T1000 (cell line): ENCODE measurements around the gene MAP3K6.

ENCODE experiments used
- DNase-seq: peaks from one replicate; lab custom pipeline; 2025; ENCODE audit warnings: mixed read lengths; lab: John Stamatoyannopoulos, UW

The MAP3K6 gene

DNA sequence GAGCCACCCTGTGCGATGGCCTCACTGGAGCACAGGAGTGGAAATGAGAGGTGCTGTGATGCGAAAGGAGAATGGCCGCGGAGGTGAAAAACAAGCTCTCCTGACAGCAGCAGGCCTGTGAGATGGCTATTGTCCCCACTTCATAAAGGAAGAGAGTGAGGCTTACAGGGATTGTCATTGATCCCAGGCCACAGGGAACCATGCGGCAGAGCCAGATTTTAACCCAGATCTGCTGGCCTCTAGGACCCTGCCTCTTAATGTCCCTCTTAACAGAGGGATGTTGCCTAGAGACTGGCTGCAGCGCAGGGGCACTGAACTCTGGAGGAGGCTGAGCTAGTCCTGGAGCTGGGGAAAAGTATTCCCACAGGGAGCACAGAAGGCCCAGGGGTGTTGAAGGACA lies 28.0 kb downstream of the MAP3K6 start:
- no peak for DNase-seq

GRCh38 chr1:27336756-27337155 lies 30.0 kb downstream of the MAP3K6 start:
- DNase-seq, result no peak

GRCh38 chr1:27335506-27336422 lies 31.0 kb downstream of the MAP3K6 start:
- no peak for DNase-seq

- DNase-seq, result no peak
Measured at GRCh38 chr1:27333717-27334279, 33.0 kb downstream of the MAP3K6 start.

- DNase-seq, result no peak
Measured at GRCh38 chr1:27332536-27333281, 34.1 kb downstream of the MAP3K6 start.

- no peak for DNase-seq
Measured at GRCh38 chr1:27331922-27332321, 34.8 kb downstream of the MAP3K6 start.

DNA sequence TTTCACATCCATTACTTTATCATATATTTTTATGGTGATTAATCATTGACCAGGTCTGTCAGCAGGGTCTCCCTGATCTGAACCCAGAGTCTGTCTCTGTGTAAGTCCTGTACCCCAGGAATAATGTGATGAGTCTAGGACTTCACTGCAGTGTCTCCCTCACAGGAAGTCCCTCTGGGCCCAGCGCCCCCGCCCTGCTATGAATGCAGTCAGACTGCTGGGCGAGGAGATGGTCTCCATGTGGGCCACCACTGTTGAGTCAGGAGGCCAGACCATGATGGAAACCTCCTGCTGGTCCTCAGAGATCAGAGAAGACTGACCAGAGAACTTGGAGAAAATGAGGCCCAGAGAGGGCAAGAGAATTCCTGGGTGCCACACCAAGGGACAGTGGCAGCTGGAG lies 35.3 kb downstream of the MAP3K6 start:
- no peak for DNase-seq

GRCh38 chr1:27330786-27331185 lies 36.0 kb downstream of the MAP3K6 start:
- no peak for DNase-seq

GRCh38 chr1:27327964-27328363 lies 38.8 kb downstream of the MAP3K6 start:
- no peak for DNase-seq

GRCh38 chr1:27325286-27325685 lies 41.5 kb downstream of the MAP3K6 start:
- DNase-seq, result no peak

DNA sequence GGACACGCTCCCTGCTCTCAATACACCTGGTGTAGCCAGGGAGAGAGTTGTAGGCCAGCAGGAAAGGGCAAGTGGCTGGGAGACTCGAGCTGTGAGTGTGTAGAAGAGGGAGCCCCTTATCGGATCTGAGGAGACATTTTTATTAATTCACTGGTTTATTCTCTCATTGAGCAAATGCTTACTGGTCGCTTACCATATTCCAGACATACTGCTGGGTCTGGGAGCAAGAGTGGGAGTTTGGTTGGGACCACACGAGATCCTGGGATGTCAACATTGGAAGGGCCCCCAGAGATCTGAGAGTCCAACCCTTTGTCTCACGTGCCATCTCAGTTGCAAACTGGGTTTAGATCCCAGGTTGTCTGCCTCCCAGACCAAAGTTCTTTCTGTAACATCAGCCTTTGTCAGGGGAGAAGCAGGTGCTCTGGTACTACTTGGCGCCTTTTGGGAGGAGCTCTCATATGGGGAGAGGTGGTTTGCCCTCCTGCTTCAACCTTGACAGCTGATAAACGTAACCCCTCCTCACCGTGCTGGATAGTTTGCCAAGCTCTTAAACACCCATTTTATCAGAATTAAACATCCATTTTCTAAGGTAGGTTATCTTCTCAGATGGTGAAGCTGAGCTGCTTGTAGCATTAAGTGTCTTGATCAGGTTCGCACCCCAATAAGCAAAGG lies 44.1 kb downstream of the MAP3K6 start:
- no peak for DNase-seq

- peak; percentile 97 for DNase-seq
Measured at GRCh38 chr1:27321813-27322568, 44.8 kb downstream of the MAP3K6 start, which contains the start of gene TMEM222. TSS of gene TMEM222 (plus strand) at chr1:27322163. CDS start at chr1:27322198, 35 bp downstream.

- DNase-seq, result no peak
Measured at GRCh38 chr1:27318596-27318995, 48.2 kb downstream of the MAP3K6 start.

- DNase-seq, result no peak
Measured at GRCh38 chr1:27318136-27318535, 48.6 kb downstream of the MAP3K6 start.

DNA sequence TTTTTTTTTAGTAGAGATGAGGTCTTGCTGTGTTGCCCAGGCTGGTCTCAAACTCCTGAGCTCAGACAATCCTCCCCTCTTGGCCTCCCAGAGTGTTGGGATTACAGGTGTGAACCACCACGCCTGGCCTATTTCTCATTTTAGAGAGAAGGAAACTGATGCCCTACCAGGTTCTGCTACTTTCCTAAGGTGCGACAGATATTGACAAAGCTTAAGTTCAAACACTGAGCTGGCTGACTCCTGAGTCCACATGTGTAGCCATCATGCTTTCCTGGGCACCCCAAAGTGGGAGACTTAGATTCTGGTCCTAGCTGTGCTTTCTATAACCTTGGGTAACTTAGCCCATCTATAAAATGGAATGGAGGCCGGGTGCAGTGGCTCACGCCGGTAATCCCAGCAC lies 49.9 kb downstream of the MAP3K6 start:
- no peak for DNase-seq

DNA sequence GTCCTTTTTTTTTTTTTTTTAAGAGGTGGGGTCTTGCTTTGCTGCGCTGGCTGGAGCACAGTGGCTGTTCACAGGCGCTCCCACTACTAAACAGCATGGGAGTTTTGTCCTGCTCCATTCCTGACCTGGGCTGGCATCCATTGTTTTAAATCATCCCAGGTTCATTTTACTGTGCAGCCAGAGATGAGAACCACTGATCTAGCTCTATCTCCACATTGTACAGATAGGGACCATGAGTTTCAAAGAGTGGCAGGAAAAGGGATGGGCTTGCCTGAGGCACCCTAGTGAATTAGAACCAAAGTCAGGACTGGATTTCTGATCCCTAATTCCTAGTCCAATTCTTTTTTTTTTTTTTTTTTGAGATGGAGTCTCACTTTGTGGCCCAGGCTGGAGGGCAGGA lies 52.0 kb downstream of the MAP3K6 start:
- DNase-seq, result no peak

DNA sequence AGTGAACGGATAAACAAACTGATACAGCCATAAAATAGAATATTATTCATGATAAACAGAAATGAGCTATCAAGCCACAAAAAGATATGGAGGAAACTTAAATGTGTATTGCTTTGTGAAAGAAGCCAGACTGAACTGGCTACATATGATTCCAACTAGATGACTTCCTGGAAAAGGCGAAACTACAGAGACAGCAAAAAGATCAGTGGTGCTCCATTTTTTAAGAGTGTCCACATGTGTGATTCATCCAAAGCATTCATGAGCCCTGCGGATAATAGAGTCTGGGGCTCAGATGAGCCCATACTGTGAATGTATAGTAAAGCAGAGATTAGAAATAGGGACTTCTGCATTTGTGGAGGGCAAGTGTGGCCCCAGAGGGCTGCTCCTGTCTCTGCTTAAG lies 52.6 kb downstream of the MAP3K6 start:
- DNase-seq, result no peak

GRCh38 chr1:27307874-27308598 lies 58.7 kb downstream of the MAP3K6 start:
- DNase-seq, result no peak

DNA sequence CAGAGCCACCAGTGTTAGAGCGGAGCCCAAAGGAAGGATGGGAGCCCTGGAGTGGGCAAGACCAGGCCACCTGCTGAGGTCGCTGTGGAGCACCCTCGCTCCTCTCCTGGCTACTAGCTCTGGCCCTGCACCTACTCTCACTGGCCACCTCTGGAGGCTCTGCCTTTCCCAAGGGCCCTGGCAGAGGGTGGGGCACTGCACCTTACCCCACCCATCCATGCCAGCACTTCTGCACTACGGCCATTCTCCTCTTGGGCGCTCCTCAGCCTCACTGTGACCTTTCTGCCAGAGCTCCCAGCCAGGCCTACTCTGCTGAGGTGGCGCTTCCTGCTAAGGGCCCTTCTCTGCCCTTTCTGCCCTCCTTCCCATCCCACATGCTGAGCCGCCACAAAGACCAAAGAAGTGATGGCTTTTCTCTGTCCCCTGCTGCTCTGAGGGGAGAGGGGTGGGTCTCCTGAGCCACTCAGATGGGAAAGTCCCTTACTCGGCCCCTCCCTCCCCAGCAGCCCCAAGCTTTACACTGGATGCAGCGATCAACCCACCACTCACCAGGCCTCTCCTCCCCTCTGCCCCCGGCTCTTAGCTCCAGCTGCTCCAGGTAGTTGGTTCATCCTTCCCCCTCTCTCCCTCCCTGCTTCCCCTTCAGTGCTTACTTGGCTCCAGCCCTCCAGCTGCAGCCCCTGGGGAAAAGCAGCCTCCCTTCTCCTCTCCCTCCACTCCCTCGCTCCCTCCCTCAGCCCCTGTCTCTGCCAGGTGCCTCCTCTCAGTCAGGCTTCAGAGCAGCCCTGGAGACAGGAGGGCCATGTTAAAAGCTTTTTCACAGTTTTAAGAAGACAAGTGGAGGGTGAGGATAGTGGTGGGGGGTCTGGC lies 59.6 kb downstream of the MAP3K6 start:
- no peak for DNase-seq

DNA sequence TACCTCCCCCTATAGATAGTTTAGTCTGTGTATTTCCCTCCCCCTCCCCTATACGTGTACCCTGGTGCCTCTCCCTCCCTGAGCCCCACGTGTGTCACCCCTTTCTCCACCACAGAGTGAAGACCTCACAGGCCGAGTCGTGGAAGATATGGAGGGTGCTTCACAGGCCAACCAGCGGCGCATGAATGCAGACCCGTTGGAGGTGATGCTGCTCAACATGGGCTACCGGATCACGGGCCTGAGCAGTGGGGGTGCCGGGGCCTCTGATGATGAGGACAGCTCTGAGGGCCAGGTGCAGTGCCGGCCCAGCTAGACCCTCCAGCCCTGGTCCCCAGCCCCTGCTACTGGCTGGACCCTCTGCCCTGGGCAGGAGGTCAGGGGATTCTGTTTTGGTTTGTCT lies 60.7 kb downstream of the MAP3K6 start:
- no peak for DNase-seq
